T-helper 17 cell (primary cell): ENCODE data around the gene ANKRD31. TPM values are rescaled to one million over a fixed set of nuclear protein-coding genes. Genes with fewer than 3 reads are reported as not detected.

Source experiments
- ATAC-seq: fragments of 150-1000 bp; cut with Tn5 transposase; 2 replicates; pipeline ENCODE4 v1.10.0; 2021; ENCODE audit warnings: mild to moderate bottlenecking, moderate library complexity
- DNase-seq, 3 donors: peaks; one replicate each; pipeline versions ENCODE4 v3.0.0 to v3.0.0-alpha.2; 2020 to 2021
- H3K9me3 ChIP-seq: one replicate; pipeline ENCODE4 v1.7.0; 2013; ENCODE audit warnings: low read length, mild to moderate bottlenecking; ENCODE audit not compliant: control insufficient read depth, poor library complexity, severe bottlenecking
- H3K27ac Mint-ChIP-seq: one replicate; pipeline ENCODE4 v1.8.0; 2022; ENCODE audit warnings: mild to moderate bottlenecking, moderate library complexity, mixed read lengths
- H3K27me3 Mint-ChIP-seq: one replicate; pipeline ENCODE4 v1.8.0; 2022; ENCODE audit warnings: mixed read lengths
- H3K36me3 Mint-ChIP-seq: one replicate; pipeline ENCODE4 v1.8.0; 2022; ENCODE audit warnings: low read depth, mixed read lengths
- H3K4me1 Mint-ChIP-seq: one replicate; pipeline ENCODE4 v1.8.0; 2022; ENCODE audit warnings: mild to moderate bottlenecking, mixed read lengths
- H3K4me3 Mint-ChIP-seq: one replicate; pipeline ENCODE4 v1.8.0; 2022; ENCODE audit warnings: mild to moderate bottlenecking, moderate library complexity, mixed read lengths
- total RNA-seq, 4 donors: library from RNA in 2 of 4; stranded (reverse) in 2 of 4; gene quantifications; one replicate each; pipeline ENCODE4 v1.2.3 and lab custom pipeline; 2022 to 2026

Gene ANKRD31
- total RNA-seq, 2 donors from 2014 or later = 0.37 to 0.47 TPM

- Mint-ChIP-seq H3K4me3 (peak overlapping the region; percentile 64), H3K4me1 (peaks cover 39% of the 10 kb centered on the region), H3K27me3 (peaks cover 14% of the 10 kb centered on the region), H3K27ac (peak overlapping the region; percentile 92), H3K36me3 (no peaks in the 10 kb centered on the region)
- DNase-seq = peak in 1 of 3 donors; percentile 10
- peak; percentile 95 for ATAC-seq
- H3K9me3 ChIP-seq = no peaks in the 10 kb centered on the region
These were observed 176.6 kb downstream of the ANKRD31 start for GRCh38 chr5:75059912-75060545.

DNA sequence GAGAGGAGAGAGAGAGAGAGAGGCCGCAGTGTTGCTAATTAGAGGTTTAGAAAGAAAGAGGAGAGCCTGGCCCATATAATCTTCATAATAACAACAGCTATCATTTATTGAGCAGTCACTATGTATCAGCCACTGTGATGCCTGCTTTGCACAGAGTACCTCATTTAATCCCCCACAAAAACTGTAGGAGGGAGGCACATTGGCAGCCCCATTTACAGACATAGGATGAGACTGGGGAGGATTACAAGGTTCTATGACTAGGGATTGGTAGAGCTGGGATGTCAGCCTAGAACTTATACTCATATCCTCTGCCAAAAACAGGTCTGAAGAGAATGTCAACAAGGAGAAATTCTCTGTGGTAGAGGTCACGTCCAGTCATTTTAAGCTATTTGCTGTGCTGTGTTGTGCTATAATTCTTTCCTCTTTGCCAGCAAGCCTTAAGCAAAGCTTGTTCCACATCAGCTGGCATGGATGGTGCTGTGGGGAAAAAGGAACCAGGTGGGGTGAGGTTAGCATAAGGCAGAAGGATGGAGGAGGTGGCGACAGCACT, 177.6 kb downstream of the ANKRD31 start:
- DNase-seq (no peak), ATAC-seq (no peak)
- no peaks in the 10 kb centered on the region for H3K36me3 Mint-ChIP-seq
- H3K4me1 Mint-ChIP-seq = peaks cover 45% of the 10 kb centered on the region
- no peak overlapping the region for H3K4me3 Mint-ChIP-seq
- no peaks in the 10 kb centered on the region for H3K9me3 ChIP-seq
- H3K27me3 Mint-ChIP-seq = peaks cover 14% of the 10 kb centered on the region
- H3K27ac Mint-ChIP-seq = peak overlapping the region; percentile 92

DNA sequence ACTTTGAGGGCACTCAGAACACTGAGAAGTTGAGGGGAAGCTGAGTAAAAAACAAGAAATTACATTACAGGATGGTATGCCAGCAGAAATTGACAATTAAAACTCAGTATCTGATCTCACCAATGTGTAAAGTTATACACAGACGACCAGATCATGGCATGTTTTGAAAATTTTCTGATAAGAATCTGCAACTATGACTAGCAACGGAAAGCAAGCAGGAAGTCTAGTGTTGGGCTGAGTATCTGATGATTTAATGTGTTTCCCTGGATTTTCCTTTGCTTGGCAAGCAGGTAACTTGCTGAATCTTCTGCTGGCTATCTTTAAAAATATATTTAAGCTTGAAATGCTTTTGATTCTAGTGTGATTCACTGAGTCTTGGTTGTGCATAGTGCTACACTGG, 179.1 kb downstream of the ANKRD31 start:
- Mint-ChIP-seq H3K27ac (peak overlapping the region; percentile 92), H3K4me3 (peak overlapping the region; percentile 75), H3K36me3 (no peaks in the 10 kb centered on the region), H3K27me3 (peaks cover 14% of the 10 kb centered on the region), H3K4me1 (peaks cover 44% of the 10 kb centered on the region)
- ATAC-seq (no peak), DNase-seq (no peak)
- H3K9me3 ChIP-seq = no peaks in the 10 kb centered on the region

GRCh38 chr5:75055727-75056144, 180.9 kb downstream of the ANKRD31 start:
- H3K4me3 Mint-ChIP-seq = peak overlapping the region; percentile 57
- DNase-seq (no peak), ATAC-seq (no peak)
- H3K36me3 Mint-ChIP-seq = no peaks in the 10 kb centered on the region
- H3K4me1 Mint-ChIP-seq = peaks cover 57% of the 10 kb centered on the region
- no peaks in the 10 kb centered on the region for H3K9me3 ChIP-seq
- H3K27me3 Mint-ChIP-seq = peaks cover 26% of the 10 kb centered on the region
- no peak overlapping the region for H3K27ac Mint-ChIP-seq

- Mint-ChIP-seq H3K4me1 (peaks cover 63% of the 10 kb centered on the region), H3K27me3 (peaks cover 34% of the 10 kb centered on the region), H3K36me3 (no peaks in the 10 kb centered on the region), H3K27ac (peak overlapping the region; percentile 86), H3K4me3 (peak overlapping the region; percentile 91)
- H3K9me3 ChIP-seq = no peaks in the 10 kb centered on the region
- DNase-seq (no peak), ATAC-seq (no peak)
These were observed 182.3 kb downstream of the ANKRD31 start for GRCh38 chr5:75054134-75054930.

- Mint-ChIP-seq H3K27ac (peak overlapping the region; percentile 86), H3K27me3 (peaks cover 33% of the 10 kb centered on the region), H3K4me1 (peaks cover 57% of the 10 kb centered on the region), H3K36me3 (no peaks in the 10 kb centered on the region), H3K4me3 (peak overlapping the region; percentile 91)
- DNase-seq (peak in 2 of 3 donors; percentile 23 to 32), ATAC-seq (peak; percentile 49)
- no peaks in the 10 kb centered on the region for H3K9me3 ChIP-seq
These were observed 183.2 kb downstream of the ANKRD31 start for GRCh38 chr5:75053304-75054133.

GRCh38 chr5:75053054-75053303, 183.7 kb downstream of the ANKRD31 start:
- peaks cover 56% of the 10 kb centered on the region for H3K4me1 Mint-ChIP-seq

DNA sequence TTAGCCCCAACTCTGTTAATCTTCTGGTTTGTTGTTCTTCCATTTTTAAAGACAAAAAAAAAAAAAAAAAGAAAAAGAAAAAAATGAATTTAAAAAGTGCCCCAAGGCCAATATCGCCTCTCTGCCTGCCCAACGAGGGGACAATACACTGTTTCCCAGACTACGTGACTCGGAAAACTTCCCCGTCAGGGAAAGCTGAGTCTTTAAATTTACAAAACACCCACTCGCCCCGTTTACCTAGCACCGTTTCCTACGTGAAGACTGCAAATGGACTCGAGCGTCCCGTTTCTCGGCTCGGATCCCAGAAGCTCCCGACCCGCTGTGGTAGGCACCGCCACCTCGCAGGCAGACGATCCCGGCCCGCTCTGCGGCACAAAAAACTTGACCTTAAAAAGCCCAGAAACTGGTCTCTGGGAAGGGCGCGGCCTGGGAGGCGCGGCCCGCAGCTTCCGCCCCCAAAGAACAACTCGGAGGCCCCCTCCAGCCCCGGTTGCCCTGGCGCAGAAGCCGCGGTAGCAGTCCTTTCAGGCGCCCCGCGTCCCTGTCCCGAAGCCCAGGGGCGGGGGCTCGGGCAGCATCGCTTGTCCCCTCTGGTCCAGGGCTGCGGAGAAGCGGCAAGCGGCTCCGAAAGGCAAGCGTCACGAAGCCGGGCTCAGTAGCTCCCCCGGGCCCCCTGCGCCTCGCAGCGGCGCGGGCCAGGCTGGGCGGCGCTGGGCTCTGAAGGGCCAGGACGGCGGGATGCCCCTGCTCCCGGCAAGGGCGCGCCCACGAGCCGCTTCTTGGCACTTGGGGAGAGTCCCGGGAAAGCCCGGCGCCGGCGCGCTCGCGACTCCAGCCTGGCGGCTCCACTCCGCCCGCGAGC, 184.3 kb downstream of the ANKRD31 start, which contains the start of gene GCNT4:
TSS of gene GCNT4 (minus strand) at position 367 of the 862 bp plus-strand sequence. CDS start 22,521 bp downstream, outside the sequence.
- Mint-ChIP-seq H3K27ac (peak within 1 kb of the TSS; percentile 86), H3K4me1 (peaks cover 57% of the 10 kb centered on the region), H3K27me3 (peaks cover 33% of the 10 kb centered on the region), H3K36me3 (no peaks in the 10 kb centered on the region), H3K4me3 (peak within 1 kb of the TSS; percentile 93)
- no peaks in the 10 kb centered on the region for H3K9me3 ChIP-seq
- ATAC-seq (peak; percentile 24), DNase-seq (no peak)

More at GRCh38 chr5:75053054-75053303, 183.7 kb downstream of the ANKRD31 start:
- H3K9me3 ChIP-seq = no peaks in the 10 kb centered on the region
- H3K27ac Mint-ChIP-seq = no peak overlapping the region
- ATAC-seq = peak; percentile 28
- peaks cover 33% of the 10 kb centered on the region for H3K27me3 Mint-ChIP-seq
- no peaks in the 10 kb centered on the region for H3K36me3 Mint-ChIP-seq
- peak overlapping the region; percentile 91 for H3K4me3 Mint-ChIP-seq
- DNase-seq = peak in 2 of 3 donors; percentile 38 to 40

- Mint-ChIP-seq H3K4me3 (peak overlapping the region; percentile 93), H3K27ac (peak overlapping the region; percentile 86), H3K4me1 (peaks cover 52% of the 10 kb centered on the region), H3K36me3 (no peaks in the 10 kb centered on the region), H3K27me3 (peaks cover 32% of the 10 kb centered on the region)
- no peaks in the 10 kb centered on the region for H3K9me3 ChIP-seq
- DNase-seq = no peak
- peak; percentile 49 for ATAC-seq
These were observed 185.4 kb downstream of the ANKRD31 start for GRCh38 chr5:75051217-75051751.

DNA sequence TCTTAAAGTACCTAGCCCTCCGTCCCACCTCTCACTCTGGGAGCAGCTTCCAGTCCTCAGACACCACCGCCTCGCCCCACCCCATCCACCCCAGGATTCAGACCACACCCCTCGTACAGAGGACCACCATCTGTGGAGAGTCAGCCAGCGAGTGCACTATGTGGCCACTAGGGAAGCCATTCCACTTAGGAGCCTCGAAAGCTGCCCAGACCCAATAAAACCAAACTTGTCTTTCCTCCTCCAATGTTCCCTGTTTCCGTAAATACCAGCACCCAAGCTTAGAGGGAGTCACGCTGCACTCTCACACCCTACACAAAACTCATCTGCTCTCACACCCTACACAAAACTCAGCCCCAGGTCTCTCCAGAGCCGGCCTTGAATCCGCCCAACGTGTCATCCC, 186.3 kb downstream of the ANKRD31 start:
- H3K27ac Mint-ChIP-seq = peak overlapping the region; percentile 86
- ATAC-seq (no peak), DNase-seq (no peak)
- H3K9me3 ChIP-seq = no peaks in the 10 kb centered on the region
- H3K27me3 Mint-ChIP-seq = peaks cover 23% of the 10 kb centered on the region
- H3K4me3 Mint-ChIP-seq = peak overlapping the region; percentile 93
- peaks cover 2% of the 10 kb centered on the region for H3K36me3 Mint-ChIP-seq
- peaks cover 54% of the 10 kb centered on the region for H3K4me1 Mint-ChIP-seq

GRCh38 chr5:75049456-75050351, 187.0 kb downstream of the ANKRD31 start:
- Mint-ChIP-seq H3K27me3 (peaks cover 23% of the 10 kb centered on the region), H3K4me3 (peak overlapping the region; percentile 93), H3K27ac (peak overlapping the region; percentile 86), H3K4me1 (peaks cover 56% of the 10 kb centered on the region), H3K36me3 (peaks cover 4% of the 10 kb centered on the region)
- H3K9me3 ChIP-seq = no peaks in the 10 kb centered on the region
- peak; percentile 22 to 40 (median 37) for DNase-seq
- peak; percentile 52 for ATAC-seq
